ENCODE data around the gene ADSL.

ADSL gene

GRCh38 chr22:40405178-40406062, 59.1 kb downstream of the ADSL start:
- no peaks in the 10 kb centered on the region for H3K9me3 Mint-ChIP-seq
- H3K4me1 Mint-ChIP-seq (ENCODE audit: low read depth in 2 of 2), result peaks cover 35 to 39% of the 10 kb centered on the region in 2 donors
- peaks cover 43% of the 10 kb centered on the region for H3K36me3 Mint-ChIP-seq (ENCODE audit: insufficient read depth)
- H3K27me3 Mint-ChIP-seq, result no peaks in the 10 kb centered on the region
- no peak overlapping the region for H3K4me3 Mint-ChIP-seq
- no peak for ATAC-seq (replicated peaks)
- no peak for DNase-seq
- no peak overlapping the region for H3K27ac Mint-ChIP-seq

GRCh38 chr22:40406063-40406890, 60.0 kb downstream of the ADSL start:
- Mint-ChIP-seq H3K9me3 (no peaks in the 10 kb centered on the region), H3K27ac (no peak overlapping the region), H3K27me3 (no peaks in the 10 kb centered on the region), H3K4me3 (no peak overlapping the region), H3K36me3 (ENCODE audit: insufficient read depth) (peaks cover 45% of the 10 kb centered on the region), H3K4me1 (ENCODE audit: low read depth in 2 of 2) (peaks cover 28 to 33% of the 10 kb centered on the region in 2 donors)
- no peak for ATAC-seq (replicated peaks)
- DNase-seq, result no peak

GRCh38 chr22:40407021-40407761, 60.9 kb downstream of the ADSL start:
- H3K27me3 Mint-ChIP-seq, result no peaks in the 10 kb centered on the region
- DNase-seq, result no peak
- no peaks in the 10 kb centered on the region for H3K9me3 Mint-ChIP-seq
- no peak overlapping the region for H3K4me3 Mint-ChIP-seq
- peaks cover 19 to 26% of the 10 kb centered on the region in 2 donors for H3K4me1 Mint-ChIP-seq (ENCODE audit: low read depth in 2 of 2)
- H3K27ac Mint-ChIP-seq, result no peak overlapping the region
- ATAC-seq (replicated peaks), result no peak
- peaks cover 43% of the 10 kb centered on the region for H3K36me3 Mint-ChIP-seq (ENCODE audit: insufficient read depth)

GRCh38 chr22:40407831-40408717, 61.8 kb downstream of the ADSL start:
- H3K27ac Mint-ChIP-seq, result peak overlapping the region in 1 of 2 donors; percentile 69
- H3K36me3 Mint-ChIP-seq (ENCODE audit: insufficient read depth), result peaks cover 52% of the 10 kb centered on the region
- peaks cover 17 to 21% of the 10 kb centered on the region in 2 donors for H3K4me1 Mint-ChIP-seq (ENCODE audit: low read depth in 2 of 2)
- ATAC-seq (replicated peaks) (no peak), DNase-seq (no peak)
- H3K9me3 Mint-ChIP-seq, result no peaks in the 10 kb centered on the region
- no peaks in the 10 kb centered on the region for H3K27me3 Mint-ChIP-seq
- no peak overlapping the region for H3K4me3 Mint-ChIP-seq

GRCh38 chr22:40408718-40409612, 62.7 kb downstream of the ADSL start:
- H3K27me3 Mint-ChIP-seq, result no peaks in the 10 kb centered on the region
- peak overlapping the region in 1 of 2 donors; percentile 69 for H3K27ac Mint-ChIP-seq
- H3K36me3 Mint-ChIP-seq (ENCODE audit: insufficient read depth), result peaks cover 53% of the 10 kb centered on the region
- H3K4me1 Mint-ChIP-seq (ENCODE audit: low read depth in 2 of 2), result peaks cover 10 to 12% of the 10 kb centered on the region in 2 donors
- no peak for DNase-seq
- no peaks in the 10 kb centered on the region for H3K9me3 Mint-ChIP-seq
- ATAC-seq (replicated peaks), result no peak
- H3K4me3 Mint-ChIP-seq, result no peak overlapping the region

- Mint-ChIP-seq H3K9me3 (no peaks in the 10 kb centered on the region), H3K27me3 (no peaks in the 10 kb centered on the region), H3K27ac (peak overlapping the region in 1 of 2 donors; percentile 69), H3K4me1 (ENCODE audit: low read depth in 2 of 2) (peaks cover 9 to 12% of the 10 kb centered on the region in 2 donors), H3K4me3 (no peak overlapping the region), H3K36me3 (ENCODE audit: insufficient read depth) (peaks cover 53% of the 10 kb centered on the region)
- no peak for DNase-seq
- no peak for ATAC-seq (replicated peaks)
Measured at GRCh38 chr22:40409613-40410113, 63.4 kb downstream of the ADSL start.

GRCh38 chr22:40410272-40410671, 64.0 kb downstream of the ADSL start:
- peak overlapping the region in 1 of 2 donors; percentile 32 for H3K27ac Mint-ChIP-seq
- DNase-seq, result no peak
- H3K36me3 Mint-ChIP-seq (ENCODE audit: insufficient read depth), result peaks cover 53% of the 10 kb centered on the region

GRCh38 chr22:40410731-40411505, 64.6 kb downstream of the ADSL start:
- ATAC-seq (replicated peaks), result no peak
- H3K9me3 Mint-ChIP-seq, result no peaks in the 10 kb centered on the region
- peaks cover 51% of the 10 kb centered on the region for H3K36me3 Mint-ChIP-seq (ENCODE audit: insufficient read depth)
- no peak for DNase-seq
- peak overlapping the region in 1 of 2 donors; percentile 32 for H3K27ac Mint-ChIP-seq
- H3K4me3 Mint-ChIP-seq, result no peak overlapping the region
- no peaks in the 10 kb centered on the region for H3K27me3 Mint-ChIP-seq
- peaks cover 21 to 24% of the 10 kb centered on the region in 2 donors for H3K4me1 Mint-ChIP-seq (ENCODE audit: low read depth in 2 of 2)

More at GRCh38 chr22:40410272-40410671, 64.0 kb downstream of the ADSL start:
- Mint-ChIP-seq H3K9me3 (no peaks in the 10 kb centered on the region), H3K4me3 (no peak overlapping the region), H3K27me3 (no peaks in the 10 kb centered on the region), H3K4me1 (ENCODE audit: low read depth in 2 of 2) (peaks cover 15 to 18% of the 10 kb centered on the region in 2 donors)
- no peak for ATAC-seq (replicated peaks)

- Mint-ChIP-seq H3K27me3 (no peaks in the 10 kb centered on the region), H3K36me3 (ENCODE audit: insufficient read depth) (peaks cover 51% of the 10 kb centered on the region), H3K4me1 (ENCODE audit: low read depth in 2 of 2) (peaks cover 27 to 30% of the 10 kb centered on the region in 2 donors), H3K4me3 (no peak overlapping the region), H3K27ac (no peak overlapping the region), H3K9me3 (no peaks in the 10 kb centered on the region)
- ATAC-seq (replicated peaks) (no peak), DNase-seq (no peak)
Measured at GRCh38 chr22:40411506-40411861, 65.2 kb downstream of the ADSL start.

GRCh38 chr22:40412441-40412840, 66.1 kb downstream of the ADSL start:
- Mint-ChIP-seq H3K27me3 (no peaks in the 10 kb centered on the region), H3K9me3 (no peaks in the 10 kb centered on the region), H3K27ac (no peak overlapping the region), H3K36me3 (ENCODE audit: insufficient read depth) (peaks cover 46% of the 10 kb centered on the region), H3K4me3 (no peak overlapping the region), H3K4me1 (ENCODE audit: low read depth in 2 of 2) (peaks cover 30 to 32% of the 10 kb centered on the region in 2 donors)
- DNase-seq (no peak), ATAC-seq (replicated peaks) (peak; percentile 35)

- H3K27me3 Mint-ChIP-seq, result no peaks in the 10 kb centered on the region
- ATAC-seq (replicated peaks), result no peak
- H3K36me3 Mint-ChIP-seq (ENCODE audit: insufficient read depth), result peaks cover 43% of the 10 kb centered on the region
- H3K4me1 Mint-ChIP-seq (ENCODE audit: low read depth in 2 of 2), result peaks cover 28 to 32% of the 10 kb centered on the region in 2 donors
- H3K27ac Mint-ChIP-seq, result peak overlapping the region in 1 of 2 donors; percentile 69
- DNase-seq, result no peak
- no peaks in the 10 kb centered on the region for H3K9me3 Mint-ChIP-seq
- peak overlapping the region in 1 of 2 donors; percentile 17 for H3K4me3 Mint-ChIP-seq
Measured at GRCh38 chr22:40413873-40414272, 67.6 kb downstream of the ADSL start.
